HG03575 (cell line): Measurements from ENCODE around the gene EFEMP2.
"Not testable (repeated sequence)": the region's sequence is repeated elsewhere in the genome, so short reads cannot be mapped to it uniquely, and the experiment has no call there.

Source experiments
- ATAC-seq: cut with Tn5 transposase; IDR thresholded peaks from one replicate; pipeline ENCODE4 v1.9.1; 2021; ENCODE audit not compliant: unreplicated experiment, insufficient number of reproducible peaks, low FRiP score; ENCODE audit errors: extremely low read depth

EFEMP2 gene

GRCh38 chr11:65903068-65903481 lies 30.5 kb upstream of the EFEMP2 start:
- ATAC-seq, result no peak

GRCh38 chr11:65900899-65901180 lies 28.2 kb upstream of the EFEMP2 start:
- ATAC-seq, result no peak

DNA sequence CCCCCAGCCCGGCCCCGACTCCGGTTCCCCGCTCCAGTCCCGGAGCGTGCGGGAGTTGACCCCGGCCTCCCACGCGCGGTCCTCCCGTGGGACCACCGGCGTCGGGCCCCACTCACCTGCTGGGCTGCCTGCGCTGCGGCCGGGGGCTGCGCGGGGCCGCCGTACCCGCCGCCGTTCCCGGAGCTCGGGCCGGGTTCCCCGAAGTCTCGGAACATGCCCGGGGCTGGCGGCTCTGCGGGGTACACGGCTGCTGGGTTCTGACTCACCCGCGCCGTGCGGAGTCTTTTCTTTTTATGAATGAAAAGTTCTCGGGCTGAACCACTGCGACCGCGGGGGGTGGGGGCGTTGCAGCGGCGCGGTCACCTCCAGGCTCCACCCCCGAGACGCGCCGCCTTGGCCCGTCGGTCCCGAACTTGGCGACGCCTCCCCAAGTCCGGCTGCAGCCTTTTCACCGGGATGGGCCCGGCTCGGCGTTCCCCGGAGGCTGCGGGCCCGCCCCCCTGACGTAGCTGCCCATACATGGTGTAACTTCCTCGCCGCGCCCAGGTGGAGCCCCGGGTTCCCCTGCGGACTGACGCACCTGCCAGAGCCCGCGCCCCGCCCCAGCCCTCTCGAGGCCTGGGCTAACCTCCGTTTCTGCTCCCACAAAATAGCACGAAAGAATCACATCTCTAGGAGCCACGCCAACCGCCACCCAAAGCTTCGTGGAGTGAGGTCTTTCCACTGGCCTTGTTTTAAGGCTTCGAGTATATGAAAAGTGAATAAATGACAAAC lies 27.7 kb upstream of the EFEMP2 start, which contains the start of gene FOSL1:
Gene FOSL1 (minus strand): TSS at position 264 of the 774 bp plus-strand sequence. CDS start 49 bp downstream, at position 215.
- ATAC-seq, result no peak

DNA sequence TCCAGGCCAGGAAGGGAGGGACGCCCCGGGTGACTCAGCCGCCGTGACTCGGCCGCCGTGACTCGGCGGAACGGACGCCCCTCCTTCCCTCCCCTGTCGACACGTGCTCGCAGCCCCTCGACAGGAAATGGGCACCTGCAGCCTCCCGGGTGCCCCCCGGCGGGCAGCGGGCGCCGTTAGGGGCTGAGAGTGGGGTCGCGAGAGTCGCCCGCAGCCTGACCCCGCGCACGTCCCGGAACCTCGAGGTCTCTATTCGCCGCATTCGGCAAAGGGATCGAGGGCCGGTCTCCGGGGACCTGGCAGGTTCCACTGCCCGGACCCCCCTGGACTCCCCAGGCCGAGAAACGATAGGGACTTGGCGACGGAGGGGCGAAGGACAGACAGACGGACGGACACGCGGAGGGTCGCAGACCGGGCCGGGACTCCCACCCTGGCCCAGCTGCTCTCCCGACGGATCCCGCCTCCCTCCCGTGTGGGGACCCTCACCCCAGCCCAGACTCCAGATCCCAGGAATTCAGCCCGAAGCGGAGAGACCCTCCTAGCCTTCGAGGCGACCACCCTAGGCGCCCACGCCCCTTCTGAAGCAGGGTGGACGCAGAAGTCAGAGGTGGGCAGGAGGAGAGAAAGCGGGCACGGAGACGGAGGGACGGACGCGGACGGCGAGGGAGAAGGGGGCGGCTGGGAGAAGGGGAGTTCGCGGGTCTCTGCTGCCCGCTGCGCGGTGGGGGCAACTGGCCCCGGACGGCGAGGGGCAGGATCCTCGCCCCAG lies 26.9 kb upstream of the EFEMP2 start:
- ATAC-seq, result no peak

DNA sequence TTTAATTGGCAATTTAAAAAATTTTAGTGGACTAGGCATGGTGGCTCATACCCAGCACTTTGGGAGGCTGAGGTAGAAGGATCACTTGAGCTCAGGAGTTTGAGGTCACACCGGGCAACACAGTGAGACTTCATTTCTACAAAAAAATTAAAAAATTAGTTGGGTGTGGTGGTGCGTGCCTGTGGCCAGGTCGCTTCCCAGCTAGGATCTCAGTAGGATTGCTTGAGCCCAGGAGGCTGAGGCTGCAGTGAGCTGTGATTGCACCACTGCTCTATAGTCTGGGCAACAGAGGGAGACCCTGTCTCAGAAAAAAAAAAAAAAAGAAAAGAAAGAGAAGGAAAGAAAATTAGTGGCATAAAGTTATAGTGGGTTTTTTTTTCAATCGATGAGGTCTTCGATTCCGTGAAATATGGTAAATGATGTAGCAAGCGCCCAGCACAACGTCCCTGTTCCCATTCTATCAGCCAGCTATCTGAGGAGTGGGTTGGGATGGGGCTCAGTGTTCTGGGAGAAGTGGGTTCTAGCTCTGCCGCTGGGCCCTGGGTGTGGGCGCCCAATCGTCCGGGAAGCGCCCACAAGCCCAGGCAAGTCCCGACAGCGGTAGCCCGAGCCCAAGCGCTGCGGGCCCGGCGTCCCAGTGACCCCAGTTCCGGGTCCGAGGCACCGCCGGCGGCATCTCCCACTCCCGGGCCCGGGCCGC lies 26.2 kb upstream of the EFEMP2 start:
- no peak for ATAC-seq

- ATAC-seq, result no peak
Observed at GRCh38 chr11:65897020-65897471, 24.4 kb upstream of the EFEMP2 start.

DNA sequence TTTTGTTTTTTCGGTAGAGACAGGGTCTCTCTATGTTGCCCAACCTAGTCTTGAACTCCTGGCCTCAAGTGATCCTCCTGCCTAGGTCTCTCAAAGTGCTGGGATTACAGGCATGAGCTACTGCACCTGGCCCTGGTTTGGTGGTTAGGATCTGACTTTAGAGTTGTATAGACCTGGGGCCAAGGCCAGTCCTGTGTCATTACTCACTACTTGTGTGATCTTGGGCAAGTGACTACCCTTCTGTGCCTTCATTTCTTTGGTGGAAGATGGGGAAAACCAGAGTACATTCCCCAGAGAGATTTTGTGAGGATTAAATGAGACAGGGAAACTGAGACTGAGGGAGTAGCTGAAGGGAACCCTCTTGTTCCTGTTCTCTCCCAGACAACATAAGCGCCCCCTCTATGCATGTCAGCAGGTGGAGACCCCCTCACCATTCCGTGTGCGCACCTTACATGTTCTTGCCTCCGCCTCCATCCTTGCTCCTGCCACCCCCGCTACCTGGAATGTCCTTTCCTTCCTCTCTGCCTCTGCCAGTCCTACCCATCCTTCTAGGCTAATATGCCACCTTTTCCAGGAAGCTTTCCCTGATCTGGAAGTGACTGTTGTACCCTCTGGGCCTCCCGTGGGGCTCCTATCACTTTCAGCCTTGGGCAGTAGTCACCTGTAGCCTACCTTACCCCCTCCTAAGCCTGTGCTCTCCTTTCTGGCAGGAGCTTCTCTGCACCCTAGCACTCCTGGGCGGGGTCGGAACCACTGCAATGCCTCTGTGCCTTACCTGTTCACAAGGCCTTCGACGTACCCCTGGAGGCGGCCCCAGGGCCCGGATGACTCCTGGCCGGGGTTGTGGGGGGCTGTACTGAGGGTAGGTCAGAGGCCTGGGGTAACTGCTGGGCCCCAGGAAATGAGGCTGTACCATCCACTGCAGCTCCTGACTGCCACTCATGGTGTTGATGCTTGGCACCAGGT lies 23.7 kb upstream of the EFEMP2 start:
- no peak for ATAC-seq

DNA sequence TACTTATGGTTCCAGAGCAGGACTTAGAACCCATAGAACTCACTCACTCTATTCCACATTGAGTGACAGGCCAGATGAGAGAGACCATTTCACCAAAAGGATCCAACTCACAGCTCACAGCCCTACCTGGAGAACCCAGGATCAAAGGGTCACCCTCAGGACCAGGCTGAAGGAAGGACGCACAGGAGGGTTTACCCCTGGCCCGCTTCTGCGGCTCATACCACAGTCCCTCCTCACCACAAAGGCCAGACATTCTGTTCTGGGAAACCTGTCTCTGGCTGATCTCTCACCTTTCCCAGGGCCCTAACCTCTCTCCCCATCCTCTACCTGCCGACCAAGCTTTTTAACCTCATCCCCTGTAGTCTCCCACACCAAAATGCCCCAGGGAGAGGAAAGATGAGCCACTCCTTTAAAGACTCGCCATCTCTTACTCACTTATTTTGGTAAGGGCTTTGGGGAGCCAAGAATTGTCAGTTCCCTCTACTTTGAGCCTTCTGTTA lies 22.9 kb upstream of the EFEMP2 start:
- no peak for ATAC-seq

DNA sequence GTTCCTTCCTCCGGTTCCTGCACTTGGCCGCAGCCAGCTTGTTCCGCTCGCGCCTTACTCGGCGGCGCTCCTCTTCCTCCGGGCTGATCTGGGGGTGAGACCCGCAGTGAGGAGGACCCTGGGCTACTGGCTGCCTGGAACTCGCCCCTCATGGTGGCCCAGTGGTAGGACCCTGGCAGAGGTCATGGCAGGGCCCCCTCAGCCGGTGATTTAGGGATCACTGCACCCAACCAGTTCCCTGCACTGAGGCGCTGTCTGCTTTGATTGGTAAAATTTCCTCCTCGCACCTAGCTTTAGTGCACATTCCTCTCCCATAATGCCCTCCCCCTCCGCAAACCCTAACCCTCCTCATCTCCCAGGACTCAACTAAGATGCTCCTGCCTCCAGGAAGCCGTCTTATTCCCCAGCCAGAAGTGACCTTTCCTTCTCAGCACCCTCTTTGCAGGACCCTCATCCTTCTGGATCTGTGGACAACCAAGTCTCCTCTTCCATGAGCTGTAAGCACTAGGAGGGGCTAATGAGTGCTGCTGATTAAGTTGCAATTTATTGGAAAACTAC lies 21.5 kb upstream of the EFEMP2 start:
- ATAC-seq, result no peak

DNA sequence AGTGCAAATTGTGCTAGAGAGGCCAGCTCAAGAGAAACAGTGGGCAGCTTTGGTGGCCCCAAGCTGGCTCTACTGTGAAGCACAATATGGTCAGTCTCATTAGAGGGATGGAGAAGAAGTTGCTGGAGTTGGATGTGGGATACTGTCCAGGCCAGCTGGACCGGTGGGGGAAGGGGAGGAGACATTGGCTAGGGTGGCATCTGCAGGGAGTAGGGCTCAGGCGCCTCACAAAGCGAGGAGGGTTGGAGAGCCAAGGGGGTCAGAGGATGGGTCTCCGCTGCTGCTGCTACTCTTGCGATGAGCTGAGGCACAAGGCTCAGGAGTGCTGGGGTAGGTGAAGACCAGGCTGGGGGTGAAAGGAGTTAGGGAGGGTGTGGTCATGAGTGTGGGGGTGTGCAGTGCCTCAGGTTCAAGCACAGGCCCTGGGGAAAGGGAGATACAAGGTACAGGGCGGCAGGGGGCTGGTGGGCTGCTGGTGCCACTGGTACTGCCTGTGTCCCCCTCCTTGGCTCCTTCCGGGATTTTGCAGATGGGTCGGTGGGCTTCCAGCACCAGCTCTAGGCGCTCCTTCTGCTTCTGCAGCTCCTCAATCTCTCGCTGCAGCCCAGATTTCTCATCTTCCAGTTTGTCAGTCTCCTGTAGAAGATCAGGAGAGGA lies 20.2 kb upstream of the EFEMP2 start:
- no peak for ATAC-seq

- ATAC-seq, result not testable (repeated sequence)
Observed at GRCh38 chr11:65892137-65892540, 19.5 kb upstream of the EFEMP2 start.

- ATAC-seq, result no peak
Observed at GRCh38 chr11:65891219-65892136, 18.9 kb upstream of the EFEMP2 start.

DNA sequence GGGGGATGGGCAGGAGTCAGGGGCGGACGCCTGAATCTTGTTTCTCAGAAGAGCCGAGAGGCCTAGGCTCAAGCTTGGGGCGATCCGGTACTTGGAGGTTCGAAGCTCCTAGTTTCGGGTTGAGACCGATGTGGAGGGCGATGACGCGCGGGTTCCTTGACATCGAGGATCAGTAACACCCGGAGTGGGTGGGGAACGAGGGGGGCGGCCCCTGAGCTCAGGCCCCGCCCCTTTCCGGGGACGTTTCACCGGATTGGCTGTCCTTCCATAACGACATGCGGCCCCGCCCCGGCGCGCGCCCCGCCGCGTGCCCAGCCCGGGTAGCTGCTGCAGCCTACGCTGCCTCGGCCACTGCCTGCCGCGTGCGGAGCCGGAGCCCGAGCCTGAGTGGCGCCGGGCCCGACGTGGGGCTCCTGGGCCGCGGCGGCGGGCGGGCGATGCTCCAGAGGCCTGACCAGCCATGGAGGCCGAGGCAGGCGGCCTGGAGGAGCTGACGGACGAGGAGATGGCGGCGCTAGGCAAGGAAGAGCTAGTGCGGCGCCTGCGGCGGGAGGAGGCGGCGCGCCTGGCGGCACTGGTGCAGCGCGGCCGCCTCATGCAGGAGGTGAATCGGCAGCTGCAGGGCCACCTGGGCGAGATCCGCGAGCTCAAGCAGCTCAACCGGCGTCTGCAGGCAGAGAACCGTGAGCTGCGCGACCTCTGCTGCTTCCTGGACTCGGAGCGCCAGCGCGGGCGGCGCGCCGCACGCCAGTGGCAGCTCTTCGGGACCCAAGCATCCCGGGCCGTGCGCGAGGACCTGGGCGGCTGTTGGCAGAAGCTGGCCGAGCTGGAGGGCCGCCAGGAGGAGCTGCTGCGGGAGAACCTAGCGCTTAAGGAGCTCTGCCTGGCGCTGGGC lies 18.0 kb upstream of the EFEMP2 start, which contains the start of gene CCDC85B:
Gene CCDC85B (plus strand): TSS at position 350 of the 895 bp plus-strand sequence. CDS start 111 bp downstream, at position 461.
- ATAC-seq, result no peak

- no peak for ATAC-seq
Observed at GRCh38 chr11:65888163-65888814, 15.7 kb upstream of the EFEMP2 start, which contains the start of gene FIBP. TSS of gene FIBP (minus strand) at chr11:65888471. CDS start at chr11:65888418, 53 bp downstream.

DNA sequence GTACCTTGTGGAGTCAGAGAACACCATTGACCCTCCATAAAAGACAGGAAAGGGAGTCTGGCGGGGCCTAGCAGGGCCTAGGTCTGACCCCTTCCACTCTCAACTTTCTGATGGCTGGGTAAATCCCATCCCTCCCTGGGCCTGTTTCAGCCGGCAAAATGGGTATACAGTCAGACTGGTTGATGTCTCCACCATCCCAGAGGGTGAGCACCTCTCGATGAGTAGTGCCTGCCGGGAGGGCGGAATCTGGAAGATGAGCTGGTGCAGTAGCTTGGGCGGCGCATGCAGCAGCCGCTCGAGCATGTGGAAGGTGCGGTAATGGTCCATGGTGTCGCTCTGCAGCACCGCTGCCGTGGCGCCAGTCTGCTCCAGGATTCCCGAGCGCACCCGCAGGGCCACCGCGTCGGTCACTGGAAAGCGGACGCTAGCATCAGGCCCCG lies 15.1 kb upstream of the EFEMP2 start:
- ATAC-seq, result no peak
